Thymus (tissue), 11 donors: ENCODE data around the gene ARHGEF33. TPM values are rescaled to one million over a fixed set of nuclear protein-coding genes. Genes with fewer than 3 reads are reported as not detected.

Experiments
- DNase-seq, 9 donors: peaks; one replicate each; pipeline ENCODE4 v3.0.0-alpha.2; 2013; ENCODE audit warnings: low spot score in 9 of 9, low read depth in 6 of 9, missing footprints in 1 of 9
- H3K27ac ChIP-seq, 2 donors: one replicate each; pipeline ENCODE4 v1.5.1; 2013; ENCODE audit warnings: control low read depth in 1 of 2, low read depth in 1 of 2, low read length in 1 of 2, mild to moderate bottlenecking in 1 of 2, moderate library complexity in 1 of 2
- H3K27me3 ChIP-seq, 2 donors: one replicate each; pipeline ENCODE4 v1.5.1; 2013; ENCODE audit warnings: low read length in 1 of 2; ENCODE audit not compliant: control insufficient read depth in 2 of 2, insufficient read depth in 1 of 2
- H3K36me3 ChIP-seq, 2 donors: one replicate each; pipeline ENCODE4 v1.5.1; 2013; ENCODE audit warnings: low read length in 1 of 2, mild to moderate bottlenecking in 1 of 2, moderate library complexity in 1 of 2; ENCODE audit not compliant: control insufficient read depth in 2 of 2, insufficient read depth in 2 of 2
- H3K4me1 ChIP-seq, 2 donors: one replicate each; pipeline ENCODE4 v1.5.1; 2013; ENCODE audit warnings: low read length in 2 of 2; ENCODE audit not compliant: control insufficient read depth in 2 of 2, insufficient read depth in 2 of 2
- H3K4me3 ChIP-seq, 2 donors: one replicate each; pipeline ENCODE4 v1.5.1; 2013; ENCODE audit warnings: low read length in 2 of 2, control low read depth in 1 of 2, mild to moderate bottlenecking in 1 of 2
- H3K9me3 ChIP-seq, 2 donors: one replicate each; pipeline ENCODE4 v1.5.1; 2013; ENCODE audit warnings: low read length in 1 of 2, mild to moderate bottlenecking in 1 of 2; ENCODE audit not compliant: control insufficient read depth in 2 of 2, insufficient read depth in 1 of 2
- WGBS: extraction: QIAGEN DNeasy Blood & Tissue Kit; methylation state at CpG from one replicate; pipeline ENCODE4 v1.1.7; 2013; 5-methylcytosine and 5-hydroxymethylcytosine counted together
- polyA plus RNA-seq: library from polyadenylated mRNA; stranded (reverse); fragments of 200-250 nt; gene quantifications from one replicate; pipeline ENCODE4 v1.2.3, GENCODE V29; 2013
- total RNA-seq: library from RNA; stranded (reverse); fragments of 120-200 nt; gene quantifications from one replicate; pipeline ENCODE4 v1.2.4, GENCODE V29; 2013
- donor health status: healthy.

The ARHGEF33 gene
- total and polyA plus RNA-seq, 2 donors, result 0.33 to 0.55 TPM

GRCh38 chr2:38875576-38876367 is 13.9 kb upstream of the ARHGEF33 start, which contains the start of the genes DHX57 and MORN2:
DHX57 (minus strand) TSS chr2:38875934; CDS start chr2:38868405, 7,529 bp downstream.
MORN2 (plus strand) TSS chr2:38875976.
- Histone ChIP-seq H3K27ac (peak within 1 kb of the TSS in 1 of 2 donors; percentile 34), H3K9me3 (no peaks in the 10 kb centered on the region), H3K36me3 (no peaks in the 10 kb centered on the region), H3K4me3 (peak within 1 kb of the TSS; percentile 64 to 97), H3K4me1 (peaks cover 12% of the 10 kb centered on the region in 2 donors), H3K27me3 (no peaks in the 10 kb centered on the region)
- peak; percentile 48 to 89 (median 78) for DNase-seq
- WGBS, result 1% methylated on average over 52 of the region's 52 CpGs

DNA sequence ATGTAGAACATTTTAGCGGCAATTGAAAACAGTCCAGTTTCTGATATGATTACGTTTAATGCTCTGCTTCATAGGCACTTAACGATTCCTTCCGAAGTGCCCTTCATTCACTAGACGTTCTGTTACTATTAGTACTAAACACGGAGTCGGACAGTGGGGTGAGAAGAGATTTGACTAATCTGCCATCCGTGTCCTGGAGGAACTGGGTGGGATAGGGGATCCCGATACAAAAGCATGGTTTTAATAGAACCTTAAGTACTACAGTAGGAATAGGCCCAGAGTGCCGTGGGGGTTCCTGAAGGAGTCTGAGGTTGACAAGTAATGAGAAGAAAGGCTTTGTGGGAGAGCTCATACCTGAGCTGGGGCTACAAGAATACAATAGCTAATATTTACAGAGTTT is 13.3 kb upstream of the ARHGEF33 start:
- H3K9me3 ChIP-seq, result no peaks in the 10 kb centered on the region
- H3K4me1 ChIP-seq, result peaks cover 12% of the 10 kb centered on the region in 2 donors
- 51% methylated on average over 10 of the region's 10 CpGs for WGBS
- H3K36me3 ChIP-seq, result no peaks in the 10 kb centered on the region
- H3K4me3 ChIP-seq, result peak overlapping the region; percentile 64 to 97
- no peak for DNase-seq
- no peaks in the 10 kb centered on the region for H3K27me3 ChIP-seq
- no peak overlapping the region for H3K27ac ChIP-seq

- Histone ChIP-seq H3K27ac (no peak overlapping the region), H3K27me3 (no peaks in the 10 kb centered on the region), H3K9me3 (no peaks in the 10 kb centered on the region), H3K36me3 (no peaks in the 10 kb centered on the region), H3K4me3 (no peak overlapping the region), H3K4me1 (no peaks in the 10 kb centered on the region)
- no peak for DNase-seq
These were observed 3.6 kb upstream of the ARHGEF33 start for GRCh38 chr2:38886063-38886462.

DNA sequence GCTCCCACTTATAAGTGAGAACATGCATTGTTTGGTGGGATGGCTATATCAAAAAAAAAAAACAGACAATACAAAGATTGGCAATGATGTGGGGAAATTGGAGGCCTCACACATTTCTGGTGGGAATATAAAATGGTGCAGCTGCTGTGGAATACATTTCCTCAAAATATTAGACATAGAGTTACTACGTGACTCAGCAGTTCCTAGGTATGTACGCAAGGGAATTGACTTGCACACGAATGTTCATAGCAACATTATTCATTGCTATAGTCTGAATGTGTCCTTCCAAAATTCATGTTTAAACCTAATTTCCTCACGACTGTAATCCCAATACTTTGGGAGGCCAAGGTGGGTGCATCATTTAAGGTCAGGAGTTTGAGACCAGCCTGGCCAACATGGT is 2.3 kb upstream of the ARHGEF33 start:
- WGBS, result 90% methylated on average over 4 of the region's 4 CpGs
- Histone ChIP-seq H3K4me1 (no peaks in the 10 kb centered on the region), H3K36me3 (no peaks in the 10 kb centered on the region), H3K27ac (no peak overlapping the region), H3K9me3 (no peaks in the 10 kb centered on the region), H3K27me3 (no peaks in the 10 kb centered on the region), H3K4me3 (no peak overlapping the region)
- no peak for DNase-seq

- DNase-seq, result no peak
- Histone ChIP-seq H3K4me1 (no peaks in the 10 kb centered on the region), H3K4me3 (no peak overlapping the region), H3K27ac (no peak overlapping the region), H3K36me3 (no peaks in the 10 kb centered on the region), H3K27me3 (no peaks in the 10 kb centered on the region), H3K9me3 (no peaks in the 10 kb centered on the region)
- 98% methylated on average over 1 of the region's 1 CpG for WGBS
These were observed 1.6 kb upstream of the ARHGEF33 start for GRCh38 chr2:38887902-38888554.

DNA sequence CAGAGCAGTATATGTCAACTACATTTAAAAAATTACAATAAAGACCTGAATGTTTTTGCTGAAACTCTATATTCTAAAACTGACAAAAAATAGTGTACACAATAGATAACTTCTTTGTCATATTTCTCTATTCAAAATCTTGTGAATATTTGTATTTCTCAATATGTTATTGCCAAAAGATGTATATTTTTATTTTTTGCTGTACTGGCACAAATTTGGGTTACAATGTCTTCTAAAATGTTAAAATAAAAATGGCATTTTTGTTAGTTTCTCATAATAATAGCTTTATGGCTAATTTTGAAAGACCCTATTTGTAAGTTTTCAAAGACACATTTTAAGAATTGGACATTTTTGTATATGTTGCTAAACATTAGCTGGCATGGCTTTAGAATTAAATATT is 630 bp upstream of the ARHGEF33 start:
- Histone ChIP-seq H3K4me3 (no peak overlapping the region), H3K4me1 (no peaks in the 10 kb centered on the region), H3K27me3 (no peaks in the 10 kb centered on the region), H3K36me3 (no peaks in the 10 kb centered on the region), H3K27ac (no peak overlapping the region), H3K9me3 (no peaks in the 10 kb centered on the region)
- DNase-seq, result no peak

- H3K27ac ChIP-seq, result no peak overlapping the region
- H3K4me3 ChIP-seq, result no peak overlapping the region
- DNase-seq, result no peak
- H3K4me1 ChIP-seq, result no peaks in the 10 kb centered on the region
- H3K27me3 ChIP-seq, result no peaks in the 10 kb centered on the region
- H3K36me3 ChIP-seq, result no peaks in the 10 kb centered on the region
- no peaks in the 10 kb centered on the region for H3K9me3 ChIP-seq
These were observed 3.1 kb downstream of the ARHGEF33 start for GRCh38 chr2:38892819-38893218.

GRCh38 chr2:38898256-38898655 is 8.6 kb downstream of the ARHGEF33 start:
- H3K36me3 ChIP-seq, result no peaks in the 10 kb centered on the region
- 96% methylated on average over 5 of the region's 5 CpGs for WGBS
- H3K27ac ChIP-seq, result no peak overlapping the region
- H3K4me1 ChIP-seq, result no peaks in the 10 kb centered on the region
- H3K9me3 ChIP-seq, result no peaks in the 10 kb centered on the region
- H3K4me3 ChIP-seq, result no peak overlapping the region
- H3K27me3 ChIP-seq, result no peaks in the 10 kb centered on the region
- no peak for DNase-seq

DNA sequence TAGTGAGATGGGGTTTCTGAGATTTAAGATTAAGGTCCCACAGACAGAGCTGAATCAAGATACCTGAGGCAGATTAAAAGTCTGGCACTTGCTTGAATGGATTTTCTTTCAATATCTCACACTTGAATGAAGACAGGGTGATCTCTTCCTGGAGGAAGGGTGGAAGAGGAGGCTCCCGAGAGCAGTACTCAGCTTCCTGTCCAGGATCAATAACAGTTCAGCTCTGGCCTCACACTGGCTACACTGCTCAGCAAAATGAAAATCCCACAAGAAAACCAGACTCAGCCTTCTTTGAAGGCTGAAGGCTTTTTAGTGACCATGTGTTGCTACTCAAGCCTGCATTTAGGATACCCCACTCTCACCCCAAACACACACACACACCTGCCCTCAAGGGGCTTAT is 11.1 kb downstream of the ARHGEF33 start:
- H3K9me3 ChIP-seq, result no peaks in the 10 kb centered on the region
- no peak overlapping the region for H3K27ac ChIP-seq
- no peaks in the 10 kb centered on the region for H3K27me3 ChIP-seq
- H3K4me1 ChIP-seq, result peaks cover 0 to 3% of the 10 kb centered on the region in 2 donors
- no peak for DNase-seq
- no peaks in the 10 kb centered on the region for H3K36me3 ChIP-seq
- no peak overlapping the region for H3K4me3 ChIP-seq
- 90% methylated on average over 1 of the region's 1 CpG for WGBS
